CD4-positive, alpha-beta T cell treated with Interleukin-21 for 1 hour (primary cell): ENCODE results near the gene ZFAND3.

Source experiments
- DNase-seq: peaks from one replicate; pipeline ENCODE4 v3.0.0-alpha.2; 2020

ZFAND3 gene

GRCh38 chr6:38193481-38194281 is 374.2 kb downstream of the ZFAND3 start:
- no peak for DNase-seq

- DNase-seq, result no peak
These were observed 374.7 kb downstream of the ZFAND3 start for GRCh38 chr6:38194282-38194572.

- DNase-seq, result no peak
These were observed 375.1 kb downstream of the ZFAND3 start for GRCh38 chr6:38194589-38194988.

GRCh38 chr6:38195113-38195635 is 375.6 kb downstream of the ZFAND3 start:
- no peak for DNase-seq

GRCh38 chr6:38198219-38198618 is 378.7 kb downstream of the ZFAND3 start:
- DNase-seq, result no peak
